Nephron (organoid): Measurements from ENCODE around the gene LYVE1.

Source experiments
- H3K27ac Mint-ChIP-seq, 3 experiments: 2 replicates each; pipeline ENCODE4 v1.8.0; 2020; ENCODE audit warnings: mixed read lengths in 3 of 3, mild to moderate bottlenecking in 2 of 3, moderate library complexity in 1 of 3
- H3K27me3 Mint-ChIP-seq: 2 replicates; pipeline ENCODE4 v1.8.0; 2021; ENCODE audit warnings: low read depth, mild to moderate bottlenecking, moderate library complexity, mixed read lengths
- H3K36me3 Mint-ChIP-seq: 2 replicates; pipeline ENCODE4 v1.8.0; 2020; ENCODE audit warnings: low read depth, mixed read lengths
- H3K4me1 Mint-ChIP-seq: 2 replicates; pipeline ENCODE4 v1.8.0; 2020; ENCODE audit warnings: mixed read lengths
- H3K4me3 Mint-ChIP-seq, 3 experiments: 2 replicates each; pipeline ENCODE4 v1.8.0; 2020; ENCODE audit warnings: mild to moderate bottlenecking in 3 of 3, mixed read lengths in 3 of 3, moderate library complexity in 2 of 3
- H3K9me3 Mint-ChIP-seq: 2 replicates; pipeline ENCODE4 v1.8.0; 2020; ENCODE audit warnings: mixed read lengths
- TF ChIP-seq, protein P1 (sequence below), 3 experiments: fragments of 200-600 bp; sonication (generic); IDR thresholded peaks; one replicate each; pipeline ENCODE4 v1.5.0; 2021; ENCODE audit warnings: antibody characterized with exemption in 3 of 3; ENCODE audit not compliant: unreplicated experiment in 3 of 3

The LYVE1 gene

DNA sequence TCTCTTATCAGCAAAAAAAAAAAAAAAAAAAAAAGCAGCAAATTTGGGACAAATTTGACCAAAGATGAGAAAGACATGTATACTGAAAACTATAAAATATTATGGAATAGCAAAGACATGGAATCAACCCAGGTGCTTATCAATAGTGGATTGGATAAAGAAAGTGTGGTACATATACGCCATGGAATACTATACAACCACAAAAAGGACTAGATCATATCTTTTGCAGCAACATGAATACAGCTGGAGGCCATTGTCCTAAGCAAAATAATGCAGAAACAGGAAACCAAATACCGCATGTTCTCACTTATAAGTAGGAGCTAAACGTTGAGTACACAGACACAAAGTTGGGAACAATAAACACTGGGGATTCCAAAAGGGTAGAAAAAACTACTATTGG is 25.7 kb downstream of the LYVE1 start:
- H3K36me3 Mint-ChIP-seq = no peaks in the 10 kb centered on the region
- no peak overlapping the region for H3K4me3 Mint-ChIP-seq
- H3K9me3 Mint-ChIP-seq = no peaks in the 10 kb centered on the region
- H3K27ac Mint-ChIP-seq = no peak overlapping the region
- TF ChIP-seq, protein P1, sequence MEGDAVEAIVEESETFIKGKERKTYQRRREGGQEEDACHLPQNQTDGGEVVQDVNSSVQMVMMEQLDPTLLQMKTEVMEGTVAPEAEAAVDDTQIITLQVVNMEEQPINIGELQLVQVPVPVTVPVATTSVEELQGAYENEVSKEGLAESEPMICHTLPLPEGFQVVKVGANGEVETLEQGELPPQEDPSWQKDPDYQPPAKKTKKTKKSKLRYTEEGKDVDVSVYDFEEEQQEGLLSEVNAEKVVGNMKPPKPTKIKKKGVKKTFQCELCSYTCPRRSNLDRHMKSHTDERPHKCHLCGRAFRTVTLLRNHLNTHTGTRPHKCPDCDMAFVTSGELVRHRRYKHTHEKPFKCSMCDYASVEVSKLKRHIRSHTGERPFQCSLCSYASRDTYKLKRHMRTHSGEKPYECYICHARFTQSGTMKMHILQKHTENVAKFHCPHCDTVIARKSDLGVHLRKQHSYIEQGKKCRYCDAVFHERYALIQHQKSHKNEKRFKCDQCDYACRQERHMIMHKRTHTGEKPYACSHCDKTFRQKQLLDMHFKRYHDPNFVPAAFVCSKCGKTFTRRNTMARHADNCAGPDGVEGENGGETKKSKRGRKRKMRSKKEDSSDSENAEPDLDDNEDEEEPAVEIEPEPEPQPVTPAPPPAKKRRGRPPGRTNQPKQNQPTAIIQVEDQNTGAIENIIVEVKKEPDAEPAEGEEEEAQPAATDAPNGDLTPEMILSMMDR (IDR thresholded peaks at IDR 0.05; ENCODE audit: unreplicated experiment in 3 of 3) = no peak
- no peaks in the 10 kb centered on the region for H3K27me3 Mint-ChIP-seq
- H3K4me1 Mint-ChIP-seq = peaks cover 9% of the 10 kb centered on the region

DNA sequence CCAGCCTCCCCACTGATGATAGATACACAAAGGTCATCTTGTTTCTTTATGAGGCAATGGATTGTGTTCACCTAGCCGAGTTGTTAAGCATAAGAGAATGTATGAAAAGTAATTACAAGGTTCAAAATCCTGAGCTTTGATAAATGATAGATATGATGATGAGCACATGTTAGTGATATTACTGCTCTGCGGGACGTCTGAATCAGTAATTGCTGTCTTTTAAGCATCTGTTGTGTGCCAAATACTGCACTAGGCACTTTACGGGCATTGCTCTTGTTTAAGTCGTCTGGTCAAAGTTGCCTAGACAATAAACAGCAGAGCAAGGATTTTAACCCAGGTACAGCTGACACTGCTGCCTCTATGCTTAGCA is 26.9 kb downstream of the LYVE1 start:
- H3K27me3 Mint-ChIP-seq = no peaks in the 10 kb centered on the region
- peak overlapping the region; percentile 93 to 95 (median 94) for H3K4me3 Mint-ChIP-seq
- peak overlapping the region; percentile 60 to 90 (median 68) for H3K27ac Mint-ChIP-seq
- peaks cover 9% of the 10 kb centered on the region for H3K4me1 Mint-ChIP-seq
- TF ChIP-seq, protein P1 (IDR thresholded peaks at IDR 0.05; ENCODE audit: unreplicated experiment in 3 of 3) = no peak
- H3K9me3 Mint-ChIP-seq = no peaks in the 10 kb centered on the region
- no peaks in the 10 kb centered on the region for H3K36me3 Mint-ChIP-seq

DNA sequence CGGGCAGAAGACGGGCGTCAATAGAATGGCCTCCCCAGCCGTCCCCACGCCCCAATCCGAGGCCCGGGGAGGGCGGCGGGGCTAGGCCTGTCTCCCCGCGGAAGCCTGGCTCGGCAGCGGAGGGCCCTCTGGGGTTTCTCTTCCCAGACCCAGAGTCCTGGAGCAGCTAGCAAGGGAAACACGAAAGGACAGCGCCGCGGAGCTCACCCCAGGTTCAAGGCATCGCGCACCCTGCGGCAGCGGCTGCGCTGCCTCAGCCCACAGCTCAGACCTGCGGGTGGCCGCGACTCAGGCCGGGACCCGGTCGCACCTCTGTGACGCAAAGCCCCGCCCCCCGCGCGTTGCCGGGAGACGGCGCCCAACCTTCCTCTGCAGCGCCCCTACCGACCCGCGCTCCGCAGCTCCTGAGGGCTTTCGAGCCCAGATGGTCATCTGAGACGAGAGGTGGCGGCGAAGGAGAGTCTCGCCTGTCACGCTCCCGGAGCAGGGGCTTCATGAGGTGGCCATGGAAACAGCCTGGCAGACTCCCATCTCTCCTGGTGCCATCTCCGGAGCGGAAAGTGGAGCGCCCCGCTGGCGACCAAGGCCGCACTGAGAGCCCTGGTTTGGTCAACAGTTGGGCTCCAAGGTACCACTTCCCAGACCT is 27.4 kb downstream of the LYVE1 start, which contains the start of gene RNF141:
RNF141 (minus strand) TSS at position 273 of the 646 bp plus-strand sequence. CDS start 7,029 bp downstream, outside the sequence.
- H3K27me3 Mint-ChIP-seq = no peaks in the 10 kb centered on the region
- peak within 1 kb of the TSS; percentile 93 to 95 (median 94) for H3K4me3 Mint-ChIP-seq
- peak within 1 kb of the TSS; percentile 60 to 90 (median 68) for H3K27ac Mint-ChIP-seq
- no peaks in the 10 kb centered on the region for H3K9me3 Mint-ChIP-seq
- TF ChIP-seq, protein P1 (IDR thresholded peaks at IDR 0.05; ENCODE audit: unreplicated experiment in 3 of 3) = peak; percentile 81 to 88 (median 82)
- H3K4me1 Mint-ChIP-seq = peaks cover 9% of the 10 kb centered on the region
- no peaks in the 10 kb centered on the region for H3K36me3 Mint-ChIP-seq

DNA sequence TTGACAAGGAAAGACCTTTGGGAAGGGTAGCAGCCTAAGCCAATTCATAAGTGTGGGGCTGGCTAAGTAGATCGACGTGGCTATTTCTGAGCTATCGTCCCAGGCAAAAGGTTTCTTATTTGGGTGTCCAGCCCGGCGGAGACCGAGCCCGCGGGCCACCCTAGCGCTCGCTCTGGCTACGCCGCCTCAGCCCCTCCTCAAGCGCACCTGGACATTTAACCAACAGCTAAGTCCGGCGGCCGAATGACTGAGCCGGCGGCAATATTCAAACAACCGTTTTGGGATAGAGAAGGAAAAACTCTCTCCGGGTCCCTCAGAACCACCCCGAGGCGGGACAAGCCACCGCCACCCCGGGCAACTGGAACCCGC is 27.9 kb downstream of the LYVE1 start:
- peaks cover 9% of the 10 kb centered on the region for H3K4me1 Mint-ChIP-seq
- peak overlapping the region; percentile 6 to 86 (median 66) for H3K27ac Mint-ChIP-seq
- peak overlapping the region; percentile 93 to 95 (median 94) for H3K4me3 Mint-ChIP-seq
- TF ChIP-seq, protein P1 (IDR thresholded peaks at IDR 0.05; ENCODE audit: unreplicated experiment in 3 of 3) = no peak
- H3K9me3 Mint-ChIP-seq = no peaks in the 10 kb centered on the region
- H3K36me3 Mint-ChIP-seq = no peaks in the 10 kb centered on the region
- no peaks in the 10 kb centered on the region for H3K27me3 Mint-ChIP-seq

DNA sequence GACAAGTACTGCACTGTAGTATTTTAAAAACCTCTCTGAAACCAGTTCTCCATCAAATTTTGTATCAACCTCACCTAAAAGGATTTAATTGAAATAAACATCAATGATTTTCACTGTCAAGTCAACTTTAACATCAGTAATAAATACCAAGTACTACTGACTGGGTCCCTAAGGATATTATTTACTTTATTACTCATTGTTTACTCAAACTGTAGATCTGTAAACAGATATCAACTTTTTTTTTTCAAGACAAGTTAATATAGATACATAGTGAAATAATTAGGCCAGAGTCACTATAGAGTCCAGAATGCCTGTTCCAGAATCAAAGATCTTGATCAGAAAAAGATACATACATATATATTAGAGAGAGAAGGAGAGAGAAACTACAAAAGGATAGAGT is 29.1 kb downstream of the LYVE1 start:
- H3K9me3 Mint-ChIP-seq = no peaks in the 10 kb centered on the region
- H3K4me3 Mint-ChIP-seq = peak overlapping the region; percentile 93 to 95 (median 94)
- no peaks in the 10 kb centered on the region for H3K36me3 Mint-ChIP-seq
- peak overlapping the region in 1 of 3 experiments; percentile 33 for H3K27ac Mint-ChIP-seq
- H3K27me3 Mint-ChIP-seq = no peaks in the 10 kb centered on the region
- peaks cover 9% of the 10 kb centered on the region for H3K4me1 Mint-ChIP-seq
- TF ChIP-seq, protein P1 (IDR thresholded peaks at IDR 0.05; ENCODE audit: unreplicated experiment in 3 of 3) = no peak

DNA sequence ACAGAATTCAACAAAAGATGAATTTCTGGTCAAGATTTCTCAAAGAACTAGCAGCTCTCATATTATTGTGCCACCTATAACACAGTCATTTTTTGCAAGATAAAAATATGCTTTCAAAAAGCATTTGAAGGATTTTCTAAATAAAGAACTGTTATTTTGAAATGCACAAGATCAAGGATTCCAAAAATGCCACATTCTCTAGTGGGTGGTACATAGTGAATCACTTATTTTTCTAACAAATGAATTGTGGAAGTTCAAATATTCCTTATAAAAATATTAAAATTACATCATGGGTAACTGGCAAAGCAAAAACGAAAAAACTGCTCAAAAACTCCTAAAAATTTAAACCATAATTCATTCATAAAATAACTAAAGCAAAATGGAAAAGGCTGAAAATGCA is 29.5 kb downstream of the LYVE1 start:
- Mint-ChIP-seq H3K27me3 (no peaks in the 10 kb centered on the region), H3K36me3 (peaks cover under 1% of the 10 kb centered on the region), H3K27ac (no peak overlapping the region), H3K9me3 (no peaks in the 10 kb centered on the region), H3K4me3 (peak overlapping the region in 1 of 3 experiments; percentile 48), H3K4me1 (peaks cover 9% of the 10 kb centered on the region)
- TF ChIP-seq, protein P1 (IDR thresholded peaks at IDR 0.05; ENCODE audit: unreplicated experiment in 3 of 3) = no peak
